HUES64 (cell line): ENCODE results near the gene HELB.

Experiments used
- H3K27ac ChIP-seq: 2 replicates; pipeline ENCODE4 v1.7.0; 2013; ENCODE audit warnings: low read depth, low read length, inconsistent platforms
- H3K27me3 ChIP-seq: 2 replicates; pipeline ENCODE4 v1.6.1; 2013; ENCODE audit warnings: mild to moderate bottlenecking, low read length; ENCODE audit not compliant: insufficient read depth
- H3K36me3 ChIP-seq: 2 replicates; pipeline ENCODE4 v1.6.1; 2013; ENCODE audit warnings: mild to moderate bottlenecking, low read length; ENCODE audit not compliant: insufficient read depth
- H3K4me1 ChIP-seq: 2 replicates; pipeline ENCODE4 v1.6.1; 2013; ENCODE audit warnings: mild to moderate bottlenecking, low read length, moderate library complexity; ENCODE audit not compliant: insufficient read depth
- H3K4me3 ChIP-seq: 2 replicates; pipeline ENCODE4 v1.5.1; 2013; ENCODE audit warnings: mild to moderate bottlenecking, low read length, moderate library complexity
- H3K9ac ChIP-seq: 2 replicates; pipeline ENCODE4 v1.6.1; 2013; ENCODE audit warnings: mild to moderate bottlenecking, low read depth, low read length
- H3K9me3 ChIP-seq: 2 replicates; pipeline ENCODE4 v1.6.1; 2013; ENCODE audit warnings: low read depth, low read length; ENCODE audit not compliant: insufficient read depth
- WGBS: fragments of 150-250, 120-280 bp; methylation state at CpG from one replicate; pipeline ENCODE4 v1.1.7; 2013; ENCODE audit warnings: missing lambda C conversion rate; 5-methylcytosine and 5-hydroxymethylcytosine counted together

The HELB gene

GRCh38 chr12:66361703-66362102 is 59.4 kb downstream of the HELB start:
- H3K27me3 ChIP-seq = no peaks in the 10 kb centered on the region
- H3K4me1 ChIP-seq = peaks cover 5% of the 10 kb centered on the region; the same call in 1 of the 2 replicates
- no peak overlapping the region for H3K4me3 ChIP-seq
- H3K27ac ChIP-seq = no peak overlapping the region
- WGBS = 96% methylated on average over 4 of the region's 4 CpGs
- no peaks in the 10 kb centered on the region for H3K9me3 ChIP-seq
- no peak overlapping the region for H3K9ac ChIP-seq
- no peaks in the 10 kb centered on the region for H3K36me3 ChIP-seq

GRCh38 chr12:66365718-66366490 is 63.6 kb downstream of the HELB start:
- no peaks in the 10 kb centered on the region for H3K27me3 ChIP-seq
- WGBS = 84% methylated on average over 3 of the region's 3 CpGs
- no peaks in the 10 kb centered on the region for H3K9me3 ChIP-seq
- H3K4me1 ChIP-seq = no peaks in the 10 kb centered on the region
- H3K4me3 ChIP-seq = no peak overlapping the region
- no peak overlapping the region for H3K27ac ChIP-seq
- H3K36me3 ChIP-seq = no peaks in the 10 kb centered on the region
- H3K9ac ChIP-seq = no peak overlapping the region

GRCh38 chr12:66367015-66367667 is 64.8 kb downstream of the HELB start:
- no peak overlapping the region for H3K27ac ChIP-seq
- no peaks in the 10 kb centered on the region for H3K4me1 ChIP-seq
- no peaks in the 10 kb centered on the region for H3K9me3 ChIP-seq
- WGBS = 79% methylated on average over 3 of the region's 3 CpGs
- no peaks in the 10 kb centered on the region for H3K36me3 ChIP-seq
- no peaks in the 10 kb centered on the region for H3K27me3 ChIP-seq
- H3K4me3 ChIP-seq = no peak overlapping the region
- no peak overlapping the region for H3K9ac ChIP-seq

GRCh38 chr12:66371982-66372381 is 69.7 kb downstream of the HELB start:
- H3K27ac ChIP-seq = no peak overlapping the region
- H3K4me1 ChIP-seq = no peaks in the 10 kb centered on the region
- no peaks in the 10 kb centered on the region for H3K36me3 ChIP-seq
- no peaks in the 10 kb centered on the region for H3K9me3 ChIP-seq
- no peaks in the 10 kb centered on the region for H3K27me3 ChIP-seq
- H3K4me3 ChIP-seq = no peak overlapping the region
- WGBS = 95% methylated on average over 2 of the region's 2 CpGs
- H3K9ac ChIP-seq = no peak overlapping the region

- no peaks in the 10 kb centered on the region for H3K27me3 ChIP-seq
- H3K9ac ChIP-seq = no peak overlapping the region
- H3K27ac ChIP-seq = no peak overlapping the region
- no peaks in the 10 kb centered on the region for H3K36me3 ChIP-seq
- no peak overlapping the region for H3K4me3 ChIP-seq
- WGBS = 94% methylated on average over 1 of the region's 1 CpG
- H3K9me3 ChIP-seq = no peaks in the 10 kb centered on the region
- no peaks in the 10 kb centered on the region for H3K4me1 ChIP-seq
Measured at GRCh38 chr12:66375560-66375959, 73.3 kb downstream of the HELB start.

GRCh38 chr12:66379616-66380015 is 77.3 kb downstream of the HELB start:
- H3K27ac ChIP-seq = no peak overlapping the region

DNA sequence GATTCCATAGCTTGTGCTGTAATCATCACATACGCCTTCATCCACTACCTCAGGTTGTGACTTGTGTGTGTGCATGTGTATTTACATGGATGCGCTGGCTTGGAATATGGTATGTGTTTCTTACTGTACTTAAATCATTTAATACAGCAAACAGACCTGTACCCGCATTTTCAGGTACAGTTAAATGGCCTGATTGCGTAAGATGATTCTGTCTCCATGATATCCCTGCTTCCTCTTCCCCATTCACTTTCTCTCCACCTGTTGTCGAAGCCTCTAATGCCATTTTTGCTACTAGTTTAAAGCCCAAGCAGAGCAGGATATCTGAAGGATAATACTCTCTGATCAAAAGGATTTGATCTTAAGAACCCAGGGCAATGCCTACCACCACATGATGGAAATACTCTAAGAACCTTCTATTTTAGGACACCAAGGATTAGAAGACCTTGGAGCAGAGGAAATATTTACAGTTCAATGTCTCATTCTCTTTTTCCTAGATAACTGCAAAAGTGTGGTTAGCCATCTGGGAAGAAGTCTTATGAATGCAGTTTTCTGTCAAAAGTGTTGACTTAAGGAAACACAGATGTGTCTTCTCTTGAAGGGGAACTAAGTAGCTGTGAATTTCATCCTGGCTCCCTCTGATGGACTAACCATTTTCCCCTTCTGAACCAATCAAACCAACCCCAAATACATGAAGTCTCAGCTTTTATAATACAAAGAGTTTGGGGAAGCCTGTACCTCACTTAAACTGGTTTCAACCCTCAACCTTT is 78.7 kb downstream of the HELB start:
- Histone ChIP-seq H3K9me3 (no peaks in the 10 kb centered on the region), H3K27me3 (no peaks in the 10 kb centered on the region), H3K27ac (no peak overlapping the region), H3K4me3 (no peak overlapping the region), H3K36me3 (no peaks in the 10 kb centered on the region), H3K4me1 (no peaks in the 10 kb centered on the region), H3K9ac (no peak overlapping the region)
- WGBS = 97% methylated on average over 4 of the region's 5 CpGs

More at GRCh38 chr12:66379616-66380015, 77.3 kb downstream of the HELB start:
- Histone ChIP-seq H3K4me3 (no peak overlapping the region), H3K4me1 (no peaks in the 10 kb centered on the region), H3K9ac (no peak overlapping the region), H3K36me3 (no peaks in the 10 kb centered on the region), H3K9me3 (no peaks in the 10 kb centered on the region), H3K27me3 (no peaks in the 10 kb centered on the region)
- WGBS = 94% methylated on average over 6 of the region's 6 CpGs

GRCh38 chr12:66387117-66387516 is 84.8 kb downstream of the HELB start:
- H3K4me1 ChIP-seq = no peaks in the 10 kb centered on the region
- no peak overlapping the region for H3K9ac ChIP-seq
- no peaks in the 10 kb centered on the region for H3K27me3 ChIP-seq
- H3K36me3 ChIP-seq = no peaks in the 10 kb centered on the region
- 96% methylated on average over 1 of the region's 1 CpG for WGBS
- no peak overlapping the region for H3K4me3 ChIP-seq
- no peak overlapping the region for H3K27ac ChIP-seq
- peaks cover 3% of the 10 kb centered on the region; the same call in 1 of the 2 replicates for H3K9me3 ChIP-seq
